HT-29 (cell line): Measurements from ENCODE around the gene WBP2. TPM values are rescaled to one million over a fixed set of nuclear protein-coding genes. Genes with fewer than 3 reads are reported as not detected.

Experiments used
- DNase-seq: peaks from one replicate; pipeline ENCODE4 v3.0.0-alpha.2; 2015; ENCODE audit warnings: low spot score
- total RNA-seq: library from RNA; depleted of rRNA; stranded (reverse); fragments of >200 nt; shearing (Covaris generic); gene quantifications from 2 replicates; pipeline ENCODE4 v1.2.3, GENCODE V29; 2014

Gene WBP2
- total RNA-seq, 1 experiment from 2014 or later, result 30.9 TPM

- DNase-seq, result peak; percentile 98
These were observed 9.9 kb downstream of the WBP2 start for GRCh38 chr17:75845058-75845711.

- peak; percentile 95 for DNase-seq
These were observed 10.5 kb downstream of the WBP2 start for GRCh38 chr17:75844530-75845057.

- peak; percentile 50 for DNase-seq
These were observed 11.3 kb downstream of the WBP2 start, which contains the start of gene UNC13D for GRCh38 chr17:75843577-75844529. TSS of gene UNC13D (minus strand) at chr17:75844404. CDS start at chr17:75844337, 67 bp downstream.

- DNase-seq, result no peak
These were observed 12.1 kb downstream of the WBP2 start for GRCh38 chr17:75842963-75843576.

- DNase-seq, result no peak
These were observed 12.7 kb downstream of the WBP2 start for GRCh38 chr17:75842411-75842810.

GRCh38 chr17:75840799-75841164 lies 14.4 kb downstream of the WBP2 start:
- DNase-seq, result no peak

GRCh38 chr17:75839942-75840798 lies 15.0 kb downstream of the WBP2 start:
- DNase-seq, result no peak

GRCh38 chr17:75838410-75838809 lies 16.7 kb downstream of the WBP2 start:
- no peak for DNase-seq

- no peak for DNase-seq
These were observed 17.2 kb downstream of the WBP2 start for GRCh38 chr17:75837899-75838298.

GRCh38 chr17:75836605-75837004 lies 18.5 kb downstream of the WBP2 start:
- DNase-seq, result no peak

- DNase-seq, result no peak
These were observed 19.5 kb downstream of the WBP2 start for GRCh38 chr17:75835654-75835987.

- no peak for DNase-seq
These were observed 20.0 kb downstream of the WBP2 start for GRCh38 chr17:75834928-75835653.

- no peak for DNase-seq
These were observed 20.7 kb downstream of the WBP2 start for GRCh38 chr17:75834279-75834920.

- DNase-seq, result peak; percentile 22
These were observed 22.3 kb downstream of the WBP2 start for GRCh38 chr17:75832652-75833400.

- DNase-seq, result no peak
These were observed 22.9 kb downstream of the WBP2 start for GRCh38 chr17:75832164-75832651.

GRCh38 chr17:75831032-75831571 lies 24.0 kb downstream of the WBP2 start:
- no peak for DNase-seq

- no peak for DNase-seq
These were observed 24.7 kb downstream of the WBP2 start for GRCh38 chr17:75830164-75831031.

GRCh38 chr17:75829747-75830146 lies 25.4 kb downstream of the WBP2 start:
- DNase-seq, result no peak
